Activated CD8-positive, alpha-beta T cell treated with anti-CD3 and anti-CD28 coated beads for 36 hours (primary cell): ENCODE data around the gene ZFYVE28. TPM values are rescaled to one million over a fixed set of nuclear protein-coding genes. Genes with fewer than 3 reads are reported as not detected.

Experiments
- ATAC-seq: fragments of 200-7000 bp; cut with Tn5 transposase; one replicate; pipeline ENCODE4 v1.10.0; 2021; ENCODE audit warnings: mild to moderate bottlenecking, moderate library complexity
- CTCF ChIA-PET: fragments of 350-600 bp; sonication (Branson Sonifier 250); formaldehyde crosslinking; loops from one replicate; lab custom pipeline; 2021; ENCODE audit warnings: antibody characterized with exemption; lab: Charles Lee
- POLR2A ChIA-PET: fragments of 350-600 bp; sonication (Branson Sonifier 250); formaldehyde crosslinking; loops from one replicate; lab custom pipeline; 2021; ENCODE audit warnings: antibody characterized with exemption; lab: Charles Lee
- DNase-seq: peaks from one replicate; pipeline ENCODE4 v3.0.0-alpha.2; 2020
- H3K27ac Mint-ChIP-seq: one replicate; pipeline ENCODE4 v1.8.0; 2021; ENCODE audit warnings: mild to moderate bottlenecking, mixed read lengths
- H3K27me3 Mint-ChIP-seq: one replicate; pipeline ENCODE4 v1.8.0; 2021; ENCODE audit warnings: mixed read lengths
- H3K36me3 Mint-ChIP-seq: one replicate; pipeline ENCODE4 v1.8.0; 2021; ENCODE audit warnings: low read depth, mixed read lengths
- H3K4me1 Mint-ChIP-seq: one replicate; pipeline ENCODE4 v1.8.0; 2021; ENCODE audit warnings: low read depth, mixed read lengths
- H3K4me3 Mint-ChIP-seq: one replicate; pipeline ENCODE4 v1.8.0; 2021; ENCODE audit warnings: mild to moderate bottlenecking, moderate library complexity, mixed read lengths
- H3K9me3 Mint-ChIP-seq: one replicate; pipeline ENCODE4 v1.8.0; 2021; ENCODE audit warnings: mixed read lengths
- CTCF ChIP-seq: fragments of 200-600 bp; IDR thresholded peaks from one replicate; pipeline ENCODE4 v1.8.0; 2022; ENCODE audit warnings: antibody characterized with exemption, mild to moderate bottlenecking
- intact Hi-C: fragments of 100-400 bp; cut with micrococcal nuclease; formaldehyde crosslinking; loops from one replicate; pipeline ENCODE4 v1.10.0; 2022
- total RNA-seq, 2 experiments: library from RNA; stranded (reverse); gene quantifications; one replicate each; pipeline ENCODE4 v1.2.3, GENCODE V29; 2021

Gene ZFYVE28
- total RNA-seq, 2 experiments from 2014 or later = 4.9 to 7.0 TPM

GRCh38 chr4:2320746-2321145 is 97.7 kb downstream of the ZFYVE28 start:
- no peaks in the 10 kb centered on the region for H3K36me3 Mint-ChIP-seq
- peaks cover 3% of the 10 kb centered on the region for H3K4me1 Mint-ChIP-seq
- ChIA-PET POLR2A (no interaction called here), CTCF (interaction anchor here (1.0 to 1.7 kb wide), 2 partner anchors 39 to 101 kb away, joined by 3 read pairs; no protein-coding TSS in a partner anchor)
- H3K27ac Mint-ChIP-seq = no peak overlapping the region
- no peaks in the 10 kb centered on the region for H3K27me3 Mint-ChIP-seq
- no peak overlapping the region for H3K4me3 Mint-ChIP-seq
- TF ChIP-seq CTCF = no peak
- intact Hi-C loops = no loop called here
- no peak for ATAC-seq
- no peak for DNase-seq
- no peaks in the 10 kb centered on the region for H3K9me3 Mint-ChIP-seq

- H3K27me3 Mint-ChIP-seq = no peaks in the 10 kb centered on the region
- H3K36me3 Mint-ChIP-seq = no peaks in the 10 kb centered on the region
- ATAC-seq (no peak), DNase-seq (no peak)
- no peaks in the 10 kb centered on the region for H3K9me3 Mint-ChIP-seq
- CTCF ChIA-PET = interaction anchor here (0.6 to 1.7 kb wide), 3 partner anchors 8 to 100 kb away, joined by 3 read pairs; no protein-coding TSS in a partner anchor
- no peak overlapping the region for H3K27ac Mint-ChIP-seq
- H3K4me1 Mint-ChIP-seq = peaks cover 3% of the 10 kb centered on the region
- no peak for TF ChIP-seq CTCF
- no peak overlapping the region for H3K4me3 Mint-ChIP-seq
- POLR2A ChIA-PET = no interaction called here
- intact Hi-C loops = no loop called here
These were observed 98.3 kb downstream of the ZFYVE28 start for GRCh38 chr4:2320152-2320551.

- H3K36me3 Mint-ChIP-seq = no peaks in the 10 kb centered on the region
- TF ChIP-seq CTCF = no peak
- ATAC-seq = no peak
- H3K4me3 Mint-ChIP-seq = no peak overlapping the region
- no peaks in the 10 kb centered on the region for H3K9me3 Mint-ChIP-seq
- no peaks in the 10 kb centered on the region for H3K27me3 Mint-ChIP-seq
- no peak for DNase-seq
- H3K4me1 Mint-ChIP-seq = peaks cover 3% of the 10 kb centered on the region
- H3K27ac Mint-ChIP-seq = no peak overlapping the region
- ChIA-PET POLR2A (interaction anchor here (1.1 kb wide), 1 partner anchor 15 kb away, joined by 4 read pairs; no protein-coding TSS in a partner anchor), CTCF (interaction anchor here (1.7 kb wide), 1 partner anchor 37 kb away, joined by 3 read pairs; no protein-coding TSS in a partner anchor)
- intact Hi-C loops = no loop called here
These were observed 99.6 kb downstream of the ZFYVE28 start for GRCh38 chr4:2318885-2319284.

- DNase-seq = no peak
- no peaks in the 10 kb centered on the region for H3K27me3 Mint-ChIP-seq
- H3K36me3 Mint-ChIP-seq = no peaks in the 10 kb centered on the region
- intact Hi-C loops = no loop called here
- peaks cover 3% of the 10 kb centered on the region for H3K4me1 Mint-ChIP-seq
- CTCF ChIA-PET = no interaction called here
- no peak overlapping the region for H3K4me3 Mint-ChIP-seq
- POLR2A ChIA-PET = interaction anchor here (1.1 kb wide), 1 partner anchor 16 kb away, joined by 4 read pairs; no protein-coding TSS in a partner anchor
- no peak overlapping the region for H3K27ac Mint-ChIP-seq
- H3K9me3 Mint-ChIP-seq = no peaks in the 10 kb centered on the region
- no peak for ATAC-seq
- TF ChIP-seq CTCF = no peak
These were observed 100.0 kb downstream of the ZFYVE28 start for GRCh38 chr4:2318476-2318875.

GRCh38 chr4:2313366-2313765 is 105.1 kb downstream of the ZFYVE28 start:
- TF ChIP-seq CTCF = no peak
- Mint-ChIP-seq H3K9me3 (no peaks in the 10 kb centered on the region), H3K4me3 (no peak overlapping the region), H3K27ac (no peak overlapping the region), H3K36me3 (no peaks in the 10 kb centered on the region), H3K4me1 (no peaks in the 10 kb centered on the region), H3K27me3 (no peaks in the 10 kb centered on the region)
- ChIA-PET CTCF (no interaction called here), POLR2A (no interaction called here)
- ATAC-seq (no peak), DNase-seq (no peak)
- intact Hi-C loops = no loop called here
